ENCODE results near the gene GPC3.

DNA sequence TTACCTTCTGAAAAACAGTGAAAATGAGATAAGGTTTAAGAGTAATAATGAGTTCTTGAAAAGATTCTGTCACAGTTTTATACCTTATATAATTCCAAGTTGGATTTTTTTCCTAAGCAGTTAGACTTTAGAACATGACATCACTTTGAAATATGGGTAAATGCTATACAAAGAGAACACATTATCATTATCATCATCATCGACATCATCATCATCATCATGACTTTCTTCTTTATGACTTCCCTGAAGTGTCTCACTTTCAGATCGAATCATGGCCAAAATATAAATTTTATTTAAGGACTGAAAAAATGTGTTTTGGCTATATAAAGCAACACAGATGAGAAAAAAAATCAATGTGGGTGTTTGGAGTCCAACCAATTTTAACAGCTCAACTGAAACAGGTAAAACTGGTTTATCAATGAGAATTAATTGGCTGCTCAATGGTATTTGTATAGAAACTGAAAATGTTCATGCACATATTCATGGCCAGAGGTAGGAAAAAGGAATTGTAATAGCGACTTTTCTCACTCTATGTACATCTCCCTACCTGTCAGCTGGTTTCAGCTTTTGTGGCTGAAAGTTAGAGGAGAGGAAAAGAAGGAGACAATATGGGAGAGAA lies 327.0 kb downstream of the GPC3 start:
- TF ChIP-seq, protein P1, sequence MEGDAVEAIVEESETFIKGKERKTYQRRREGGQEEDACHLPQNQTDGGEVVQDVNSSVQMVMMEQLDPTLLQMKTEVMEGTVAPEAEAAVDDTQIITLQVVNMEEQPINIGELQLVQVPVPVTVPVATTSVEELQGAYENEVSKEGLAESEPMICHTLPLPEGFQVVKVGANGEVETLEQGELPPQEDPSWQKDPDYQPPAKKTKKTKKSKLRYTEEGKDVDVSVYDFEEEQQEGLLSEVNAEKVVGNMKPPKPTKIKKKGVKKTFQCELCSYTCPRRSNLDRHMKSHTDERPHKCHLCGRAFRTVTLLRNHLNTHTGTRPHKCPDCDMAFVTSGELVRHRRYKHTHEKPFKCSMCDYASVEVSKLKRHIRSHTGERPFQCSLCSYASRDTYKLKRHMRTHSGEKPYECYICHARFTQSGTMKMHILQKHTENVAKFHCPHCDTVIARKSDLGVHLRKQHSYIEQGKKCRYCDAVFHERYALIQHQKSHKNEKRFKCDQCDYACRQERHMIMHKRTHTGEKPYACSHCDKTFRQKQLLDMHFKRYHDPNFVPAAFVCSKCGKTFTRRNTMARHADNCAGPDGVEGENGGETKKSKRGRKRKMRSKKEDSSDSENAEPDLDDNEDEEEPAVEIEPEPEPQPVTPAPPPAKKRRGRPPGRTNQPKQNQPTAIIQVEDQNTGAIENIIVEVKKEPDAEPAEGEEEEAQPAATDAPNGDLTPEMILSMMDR (IDR thresholded peaks at IDR 0.05) = no peak
- no peak for TF ChIP-seq POLR2A (IDR thresholded peaks at IDR 0.05)

Data from right lobe of liver (tissue), 4 donors.